ENCODE data around the gene CCDC34.

Gene CCDC34

GRCh38 chr11:27406498-27407354, 43.7 kb upstream of the CCDC34 start:
- no peak overlapping the region for H3K4me3 ChIP-seq (ENCODE audit: control insufficient read depth in 1 of 7, extremely low read depth in 1 of 7, insufficient read depth in 4 of 7, low read depth in 2 of 7, low read length in 6 of 7)
- H3K27me3 ChIP-seq (replicated peaks in 2 of 5; ENCODE audit: control insufficient read depth in 4 of 5, insufficient read depth in 5 of 5, low read length in 4 of 5), result no peaks in the 10 kb centered on the region
- WGBS (ENCODE audit: insufficient coverage), result 82% methylated on average over 3 of the region's 3 CpGs
- H3K4me1 ChIP-seq (ENCODE audit: control extremely low read depth in 1 of 4, control insufficient read depth in 4 of 4, insufficient read depth in 4 of 4, low read length in 3 of 4), result no peaks in the 10 kb centered on the region
- H3K36me3 ChIP-seq (ENCODE audit: control insufficient read depth in 4 of 4, insufficient read depth in 4 of 4, low read length in 3 of 4), result no peaks in the 10 kb centered on the region
- no peak overlapping the region for H3K27ac ChIP-seq (ENCODE audit: insufficient read depth in 1 of 2, low read depth in 1 of 2, low read length in 2 of 2, poor library complexity in 1 of 2, severe bottlenecking in 2 of 2)
- ChIA-PET POLR2A (no interaction called here), CTCF (interaction anchor here (1.1 kb wide), 1 partner anchor 22 kb away, joined by 3 read pairs; no protein-coding TSS in a partner anchor)
- DNase-seq, result no peak
- H3K9me3 ChIP-seq (ENCODE audit: control extremely low read depth in 1 of 5, control insufficient read depth in 4 of 5, insufficient read depth in 2 of 5, low read depth in 1 of 5, low read length in 4 of 5), result no peaks in the 10 kb centered on the region

GRCh38 chr11:27405134-27405533, 42.1 kb upstream of the CCDC34 start:
- POLR2A ChIA-PET, result no interaction called here
- CTCF ChIA-PET, result no interaction called here
- no peaks in the 10 kb centered on the region for H3K9me3 ChIP-seq (ENCODE audit: control extremely low read depth in 1 of 5, control insufficient read depth in 4 of 5, insufficient read depth in 2 of 5, low read depth in 1 of 5, low read length in 4 of 5)
- no peaks in the 10 kb centered on the region for H3K4me1 ChIP-seq (ENCODE audit: control extremely low read depth in 1 of 4, control insufficient read depth in 4 of 4, insufficient read depth in 4 of 4, low read length in 3 of 4)
- 92% methylated on average over 3 of the region's 3 CpGs for WGBS (ENCODE audit: insufficient coverage)
- H3K36me3 ChIP-seq (ENCODE audit: control insufficient read depth in 4 of 4, insufficient read depth in 4 of 4, low read length in 3 of 4), result no peaks in the 10 kb centered on the region
- H3K27ac ChIP-seq (ENCODE audit: insufficient read depth in 1 of 2, low read depth in 1 of 2, low read length in 2 of 2, poor library complexity in 1 of 2, severe bottlenecking in 2 of 2), result no peak overlapping the region
- no peak overlapping the region for H3K4me3 ChIP-seq (ENCODE audit: control insufficient read depth in 1 of 7, extremely low read depth in 1 of 7, insufficient read depth in 4 of 7, low read depth in 2 of 7, low read length in 6 of 7)
- DNase-seq, result no peak
- H3K27me3 ChIP-seq (replicated peaks in 2 of 5; ENCODE audit: control insufficient read depth in 4 of 5, insufficient read depth in 5 of 5, low read length in 4 of 5), result no peaks in the 10 kb centered on the region

DNA sequence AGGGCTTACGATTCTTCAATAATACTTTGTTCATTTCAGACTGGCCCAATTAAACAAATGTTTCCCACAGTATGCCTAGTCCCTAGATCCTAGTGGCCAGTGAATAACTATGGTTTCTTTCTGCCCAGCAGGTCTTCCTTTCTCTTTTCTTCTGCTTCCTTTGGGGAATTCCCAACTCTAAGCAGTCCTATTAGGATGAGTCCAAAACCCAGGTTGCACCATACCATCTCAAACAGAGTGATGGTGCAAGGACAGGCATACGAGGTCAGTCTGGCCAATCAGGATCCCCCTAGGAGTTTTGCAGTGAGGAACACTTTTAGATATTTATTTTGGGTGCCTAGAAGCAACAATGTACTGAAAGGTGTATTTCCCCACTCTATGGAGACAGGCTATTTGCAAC, 41.4 kb upstream of the CCDC34 start:
- H3K27ac ChIP-seq (ENCODE audit: insufficient read depth in 1 of 2, low read depth in 1 of 2, low read length in 2 of 2, poor library complexity in 1 of 2, severe bottlenecking in 2 of 2), result no peak overlapping the region
- no peak overlapping the region for H3K4me3 ChIP-seq (ENCODE audit: control insufficient read depth in 1 of 7, extremely low read depth in 1 of 7, insufficient read depth in 4 of 7, low read depth in 2 of 7, low read length in 6 of 7)
- DNase-seq, result no peak
- CTCF ChIA-PET, result no interaction called here
- no peaks in the 10 kb centered on the region for H3K9me3 ChIP-seq (ENCODE audit: control extremely low read depth in 1 of 5, control insufficient read depth in 4 of 5, insufficient read depth in 2 of 5, low read depth in 1 of 5, low read length in 4 of 5)
- no peaks in the 10 kb centered on the region for H3K27me3 ChIP-seq (replicated peaks in 2 of 5; ENCODE audit: control insufficient read depth in 4 of 5, insufficient read depth in 5 of 5, low read length in 4 of 5)
- no peaks in the 10 kb centered on the region for H3K4me1 ChIP-seq (ENCODE audit: control extremely low read depth in 1 of 4, control insufficient read depth in 4 of 4, insufficient read depth in 4 of 4, low read length in 3 of 4)
- H3K36me3 ChIP-seq (ENCODE audit: control insufficient read depth in 4 of 4, insufficient read depth in 4 of 4, low read length in 3 of 4), result no peaks in the 10 kb centered on the region
- WGBS (ENCODE audit: insufficient coverage), result 100% methylated on average over 2 of the region's 2 CpGs
- POLR2A ChIA-PET, result no interaction called here

- CTCF ChIA-PET, result no interaction called here
- H3K9me3 ChIP-seq (ENCODE audit: control extremely low read depth in 1 of 5, control insufficient read depth in 4 of 5, insufficient read depth in 2 of 5, low read depth in 1 of 5, low read length in 4 of 5), result no peaks in the 10 kb centered on the region
- no peaks in the 10 kb centered on the region for H3K36me3 ChIP-seq (ENCODE audit: control insufficient read depth in 4 of 4, insufficient read depth in 4 of 4, low read length in 3 of 4)
- no peak for DNase-seq
- no peak overlapping the region for H3K27ac ChIP-seq (ENCODE audit: insufficient read depth in 1 of 2, low read depth in 1 of 2, low read length in 2 of 2, poor library complexity in 1 of 2, severe bottlenecking in 2 of 2)
- WGBS (ENCODE audit: insufficient coverage), result 100% methylated on average over 2 of the region's 2 CpGs
- no peaks in the 10 kb centered on the region for H3K4me1 ChIP-seq (ENCODE audit: control extremely low read depth in 1 of 4, control insufficient read depth in 4 of 4, insufficient read depth in 4 of 4, low read length in 3 of 4)
- H3K27me3 ChIP-seq (replicated peaks in 2 of 5; ENCODE audit: control insufficient read depth in 4 of 5, insufficient read depth in 5 of 5, low read length in 4 of 5), result no peaks in the 10 kb centered on the region
- no peak overlapping the region for H3K4me3 ChIP-seq (ENCODE audit: control insufficient read depth in 1 of 7, extremely low read depth in 1 of 7, insufficient read depth in 4 of 7, low read depth in 2 of 7, low read length in 6 of 7)
- POLR2A ChIA-PET, result no interaction called here
Observed at GRCh38 chr11:27403195-27403594, 40.2 kb upstream of the CCDC34 start.

- Histone ChIP-seq H3K27ac (ENCODE audit: insufficient read depth in 1 of 2, low read depth in 1 of 2, low read length in 2 of 2, poor library complexity in 1 of 2, severe bottlenecking in 2 of 2) (no peak overlapping the region), H3K36me3 (ENCODE audit: control insufficient read depth in 4 of 4, insufficient read depth in 4 of 4, low read length in 3 of 4) (no peaks in the 10 kb centered on the region), H3K9me3 (ENCODE audit: control extremely low read depth in 1 of 5, control insufficient read depth in 4 of 5, insufficient read depth in 2 of 5, low read depth in 1 of 5, low read length in 4 of 5) (no peaks in the 10 kb centered on the region), H3K4me3 (ENCODE audit: control insufficient read depth in 1 of 7, extremely low read depth in 1 of 7, insufficient read depth in 4 of 7, low read depth in 2 of 7, low read length in 6 of 7) (no peak overlapping the region), H3K27me3 (replicated peaks in 2 of 5; ENCODE audit: control insufficient read depth in 4 of 5, insufficient read depth in 5 of 5, low read length in 4 of 5) (no peaks in the 10 kb centered on the region), H3K4me1 (ENCODE audit: control extremely low read depth in 1 of 4, control insufficient read depth in 4 of 4, insufficient read depth in 4 of 4, low read length in 3 of 4) (no peaks in the 10 kb centered on the region)
- DNase-seq, result no peak
- 100% methylated on average over 1 of the region's 2 CpGs for WGBS (ENCODE audit: insufficient coverage)
- CTCF ChIA-PET, result no interaction called here
- POLR2A ChIA-PET, result no interaction called here
Observed at GRCh38 chr11:27402450-27402849, 39.4 kb upstream of the CCDC34 start.

DNA sequence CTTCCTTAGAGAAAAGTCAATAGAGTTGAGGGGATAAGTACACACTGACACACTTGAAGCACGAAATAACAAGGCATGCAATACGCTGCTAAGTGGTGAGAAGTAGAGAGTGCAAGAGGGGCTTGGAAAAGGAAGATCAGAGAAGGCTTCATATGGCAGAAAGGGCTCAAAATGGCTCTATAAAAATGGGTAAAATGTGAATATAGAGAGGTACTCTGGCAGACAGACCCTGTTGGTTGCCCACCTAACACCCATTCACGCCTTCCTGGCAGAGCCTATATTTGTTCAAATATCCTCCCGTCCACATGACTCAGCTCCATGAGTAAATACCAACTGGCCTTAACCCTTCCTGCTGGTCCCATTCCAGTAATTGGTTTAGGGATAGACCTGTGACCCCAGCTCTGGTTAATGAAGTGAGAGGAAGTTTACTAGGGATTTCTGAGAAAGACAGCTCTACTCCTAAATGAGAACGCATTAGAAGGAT, 38.9 kb upstream of the CCDC34 start:
- 98% methylated on average over 5 of the region's 5 CpGs for WGBS (ENCODE audit: insufficient coverage)
- Histone ChIP-seq H3K27me3 (replicated peaks in 2 of 5; ENCODE audit: control insufficient read depth in 4 of 5, insufficient read depth in 5 of 5, low read length in 4 of 5) (no peaks in the 10 kb centered on the region), H3K4me3 (ENCODE audit: control insufficient read depth in 1 of 7, extremely low read depth in 1 of 7, insufficient read depth in 4 of 7, low read depth in 2 of 7, low read length in 6 of 7) (no peak overlapping the region), H3K27ac (ENCODE audit: insufficient read depth in 1 of 2, low read depth in 1 of 2, low read length in 2 of 2, poor library complexity in 1 of 2, severe bottlenecking in 2 of 2) (no peak overlapping the region), H3K4me1 (ENCODE audit: control extremely low read depth in 1 of 4, control insufficient read depth in 4 of 4, insufficient read depth in 4 of 4, low read length in 3 of 4) (no peaks in the 10 kb centered on the region), H3K9me3 (ENCODE audit: control extremely low read depth in 1 of 5, control insufficient read depth in 4 of 5, insufficient read depth in 2 of 5, low read depth in 1 of 5, low read length in 4 of 5) (no peaks in the 10 kb centered on the region), H3K36me3 (ENCODE audit: control insufficient read depth in 4 of 4, insufficient read depth in 4 of 4, low read length in 3 of 4) (no peaks in the 10 kb centered on the region)
- POLR2A ChIA-PET, result interaction anchor here (0.6 kb wide), 1 partner anchor 11 kb away, joined by 3 read pairs; no protein-coding TSS in a partner anchor
- CTCF ChIA-PET, result no interaction called here
- DNase-seq, result no peak

GRCh38 chr11:27401280-27401832, 38.3 kb upstream of the CCDC34 start:
- 96% methylated on average over 4 of the region's 5 CpGs for WGBS (ENCODE audit: insufficient coverage)
- ChIA-PET CTCF (no interaction called here), POLR2A (interaction anchor here (0.6 kb wide), 1 partner anchor 11 kb away, joined by 3 read pairs; no protein-coding TSS in a partner anchor)
- no peak overlapping the region for H3K4me3 ChIP-seq (ENCODE audit: control insufficient read depth in 1 of 7, extremely low read depth in 1 of 7, insufficient read depth in 4 of 7, low read depth in 2 of 7, low read length in 6 of 7)
- H3K27me3 ChIP-seq (replicated peaks in 2 of 5; ENCODE audit: control insufficient read depth in 4 of 5, insufficient read depth in 5 of 5, low read length in 4 of 5), result no peaks in the 10 kb centered on the region
- no peak for DNase-seq
- H3K27ac ChIP-seq (ENCODE audit: insufficient read depth in 1 of 2, low read depth in 1 of 2, low read length in 2 of 2, poor library complexity in 1 of 2, severe bottlenecking in 2 of 2), result no peak overlapping the region
- no peaks in the 10 kb centered on the region for H3K4me1 ChIP-seq (ENCODE audit: control extremely low read depth in 1 of 4, control insufficient read depth in 4 of 4, insufficient read depth in 4 of 4, low read length in 3 of 4)
- no peaks in the 10 kb centered on the region for H3K36me3 ChIP-seq (ENCODE audit: control insufficient read depth in 4 of 4, insufficient read depth in 4 of 4, low read length in 3 of 4)
- H3K9me3 ChIP-seq (ENCODE audit: control extremely low read depth in 1 of 5, control insufficient read depth in 4 of 5, insufficient read depth in 2 of 5, low read depth in 1 of 5, low read length in 4 of 5), result no peaks in the 10 kb centered on the region

Data from common myeloid progenitor, CD34-positive (primary cell).